Loucy (cell line): Measurements from ENCODE around the gene UBE2QL1.

Experiments used
- H2AFZ ChIP-seq: fragments of 200-600 bp; sonication (generic); 2 replicates; pipeline ENCODE4 v1.6.0; 2016; ENCODE audit warnings: antibody characterized with exemption, mild to moderate bottlenecking, low read length, moderate library complexity
- H3F3A ChIP-seq: fragments of 200-600 bp; 2 replicates; pipeline ENCODE4 v1.6.0; 2016; ENCODE audit warnings: antibody characterized with exemption, low read depth, mild to moderate bottlenecking
- H3K27me3 ChIP-seq: fragments of 200-600 bp; sonication (generic); 2 replicates; pipeline ENCODE4 v1.6.1; 2014; ENCODE audit warnings: low read length, mild to moderate bottlenecking; ENCODE audit not compliant: insufficient read depth, poor library complexity, severe bottlenecking
- H3K36me3 ChIP-seq: fragments of 200-600 bp; sonication (generic); 2 replicates; pipeline ENCODE4 v1.6.1; 2016; ENCODE audit warnings: low read length; ENCODE audit not compliant: insufficient read depth
- H3K4me1 ChIP-seq: fragments of 200-600 bp; sonication (generic); 2 replicates; pipeline ENCODE4 v1.5.1; 2014; ENCODE audit warnings: low read length, mild to moderate bottlenecking; ENCODE audit not compliant: insufficient read depth, poor library complexity, severe bottlenecking
- H3K4me2 ChIP-seq: fragments of 200-600 bp; sonication (generic); 2 replicates; pipeline ENCODE4 v1.6.0; 2014; ENCODE audit warnings: antibody characterized with exemption, low read length, low read depth, mild to moderate bottlenecking; ENCODE audit not compliant: poor library complexity, severe bottlenecking
- H3K4me3 ChIP-seq: fragments of 200-600 bp; sonication (generic); 2 replicates; pipeline ENCODE4 v1.5.1; 2014; ENCODE audit warnings: low read length, mild to moderate bottlenecking, mixed read lengths; ENCODE audit not compliant: poor library complexity, severe bottlenecking
- H3K79me2 ChIP-seq: fragments of 200-600 bp; sonication (generic); 2 replicates; pipeline ENCODE4 v1.6.1; 2014; ENCODE audit warnings: low read length; ENCODE audit not compliant: insufficient read depth
- H3K9ac ChIP-seq: fragments of 200-600 bp; sonication (generic); 2 replicates; pipeline ENCODE4 v1.6.0; 2014; ENCODE audit warnings: mild to moderate bottlenecking, low read depth, low read length, moderate library complexity; ENCODE audit not compliant: poor library complexity, severe bottlenecking
- H3K9me2 ChIP-seq: fragments of 200-600 bp; sonication (generic); replicated peaks from 2 replicates; pipeline ENCODE4 v1.6.1; 2016; ENCODE audit warnings: low read depth, low read length, mixed read lengths
- H3K9me3 ChIP-seq: fragments of 200-600 bp; sonication (generic); 2 replicates; pipeline ENCODE4 v1.6.1; 2014; ENCODE audit warnings: mild to moderate bottlenecking, antibody characterized with exemption, low read length, low read depth; ENCODE audit not compliant: insufficient read depth
- H4K20me1 ChIP-seq: fragments of 200-600 bp; sonication (generic); 2 replicates; pipeline ENCODE4 v1.6.0; 2014; ENCODE audit warnings: antibody characterized with exemption, low read length, mild to moderate bottlenecking; ENCODE audit not compliant: insufficient read depth, poor library complexity, severe bottlenecking
- CTCF ChIP-seq: fragments of 200-600 bp; sonication (generic); conservative IDR thresholded peaks from 2 replicates; pipeline ENCODE4 v1.5.1; 2014; ENCODE audit warnings: mild to moderate bottlenecking, antibody characterized with exemption, low read length
- EZH2phosphoT487 ChIP-seq: fragments of 200-600 bp; IDR thresholded peaks from 2 replicates; pipeline ENCODE4 v1.6.1; 2018; ENCODE audit warnings: antibody characterized with exemption, mild to moderate bottlenecking, moderate library complexity, borderline replicate concordance

UBE2QL1 gene

GRCh38 chr5:6505783-6506557, 57.3 kb downstream of the UBE2QL1 start:
- no peaks in the 10 kb centered on the region for H4K20me1 ChIP-seq
- H3K9me2 ChIP-seq: no peaks in the 10 kb centered on the region
- H2AFZ ChIP-seq: no peak overlapping the region
- H3K27me3 ChIP-seq: no peaks in the 10 kb centered on the region
- H3K9ac ChIP-seq: no peak overlapping the region
- TF ChIP-seq CTCF: no peak
- no peak for TF ChIP-seq EZH2phosphoT487
- peaks cover 12% of the 10 kb centered on the region; the same call in 1 of the 2 replicates for H3K9me3 ChIP-seq
- no peaks in the 10 kb centered on the region for H3K4me1 ChIP-seq
- no peak overlapping the region for H3K4me3 ChIP-seq
- no peaks in the 10 kb centered on the region for H3K36me3 ChIP-seq
- no peak overlapping the region for H3K4me2 ChIP-seq
- H3K79me2 ChIP-seq: no peaks in the 10 kb centered on the region
- no peaks in the 10 kb centered on the region for H3F3A ChIP-seq

- H3K4me2 ChIP-seq: no peak overlapping the region
- peaks cover 12% of the 10 kb centered on the region; the same call in 1 of the 2 replicates for H3K9me3 ChIP-seq
- TF ChIP-seq CTCF (no peak), EZH2phosphoT487 (no peak)
- no peaks in the 10 kb centered on the region for H3K9me2 ChIP-seq
- no peaks in the 10 kb centered on the region for H3K27me3 ChIP-seq
- H3K79me2 ChIP-seq: no peaks in the 10 kb centered on the region
- no peak overlapping the region for H3K9ac ChIP-seq
- no peaks in the 10 kb centered on the region for H3K36me3 ChIP-seq
- H3F3A ChIP-seq: no peaks in the 10 kb centered on the region
- no peak overlapping the region for H3K4me3 ChIP-seq
- H4K20me1 ChIP-seq: no peaks in the 10 kb centered on the region
- no peaks in the 10 kb centered on the region for H3K4me1 ChIP-seq
- no peak overlapping the region for H2AFZ ChIP-seq
These were observed 58.0 kb downstream of the UBE2QL1 start for GRCh38 chr5:6506611-6507010.

GRCh38 chr5:6508931-6509330, 60.3 kb downstream of the UBE2QL1 start:
- Histone ChIP-seq H3K4me3 (no peak overlapping the region), H3K36me3 (no peaks in the 10 kb centered on the region), H3K9ac (no peak overlapping the region), H3K27me3 (no peaks in the 10 kb centered on the region), H2AFZ (no peak overlapping the region), H3K79me2 (no peaks in the 10 kb centered on the region), H3K4me1 (no peaks in the 10 kb centered on the region), H3F3A (no peaks in the 10 kb centered on the region), H3K4me2 (no peak overlapping the region), H3K9me3 (peaks cover 12% of the 10 kb centered on the region; the same call in 1 of the 2 replicates), H3K9me2 (no peaks in the 10 kb centered on the region), H4K20me1 (no peaks in the 10 kb centered on the region)
- TF ChIP-seq CTCF: no peak
- TF ChIP-seq EZH2phosphoT487: no peak
